ENCODE measurements around the gene C1orf74.

Gene C1orf74

GRCh38 chr1:209772126-209772525 is 12.2 kb downstream of the C1orf74 start:
- no peak for ATAC-seq
- TF ChIP-seq RARB (CRISPR knock-in tag; IDR thresholded peaks at IDR 0.05) (no peak), ZNF70 (CRISPR knock-in tag; IDR thresholded peaks at IDR 0.05) (no peak), TOX (CRISPR knock-in tag; IDR thresholded peaks at IDR 0.05; ENCODE audit: borderline replicate concordance) (no peak), ZC3H10 (CRISPR knock-in tag; IDR thresholded peaks at IDR 0.05) (no peak), POU6F1 (CRISPR knock-in tag; IDR thresholded peaks at IDR 0.05; ENCODE audit: borderline replicate concordance, low read depth) (no peak), SNAI2 (CRISPR knock-in tag; IDR thresholded peaks at IDR 0.05) (no peak), ZNF565 (CRISPR knock-in tag; conservative IDR thresholded peaks at IDR 0.05; ENCODE audit: low read depth) (no peak), OSR1 (CRISPR knock-in tag; IDR thresholded peaks at IDR 0.05) (no peak), ZNF8 (CRISPR knock-in tag; IDR thresholded peaks at IDR 0.05) (no peak), ZFP30 (CRISPR knock-in tag; IDR thresholded peaks at IDR 0.05) (no peak), CSRNP3 (CRISPR knock-in tag; IDR thresholded peaks at IDR 0.05) (no peak), ZFP3 (CRISPR knock-in tag; IDR thresholded peaks at IDR 0.05) (no peak), PPARA (CRISPR knock-in tag; IDR thresholded peaks at IDR 0.05; ENCODE audit: borderline replicate concordance) (no peak), GLIS3 (CRISPR knock-in tag; IDR thresholded peaks at IDR 0.05) (no peak)
- TF ChIP-seq, protein P1, sequence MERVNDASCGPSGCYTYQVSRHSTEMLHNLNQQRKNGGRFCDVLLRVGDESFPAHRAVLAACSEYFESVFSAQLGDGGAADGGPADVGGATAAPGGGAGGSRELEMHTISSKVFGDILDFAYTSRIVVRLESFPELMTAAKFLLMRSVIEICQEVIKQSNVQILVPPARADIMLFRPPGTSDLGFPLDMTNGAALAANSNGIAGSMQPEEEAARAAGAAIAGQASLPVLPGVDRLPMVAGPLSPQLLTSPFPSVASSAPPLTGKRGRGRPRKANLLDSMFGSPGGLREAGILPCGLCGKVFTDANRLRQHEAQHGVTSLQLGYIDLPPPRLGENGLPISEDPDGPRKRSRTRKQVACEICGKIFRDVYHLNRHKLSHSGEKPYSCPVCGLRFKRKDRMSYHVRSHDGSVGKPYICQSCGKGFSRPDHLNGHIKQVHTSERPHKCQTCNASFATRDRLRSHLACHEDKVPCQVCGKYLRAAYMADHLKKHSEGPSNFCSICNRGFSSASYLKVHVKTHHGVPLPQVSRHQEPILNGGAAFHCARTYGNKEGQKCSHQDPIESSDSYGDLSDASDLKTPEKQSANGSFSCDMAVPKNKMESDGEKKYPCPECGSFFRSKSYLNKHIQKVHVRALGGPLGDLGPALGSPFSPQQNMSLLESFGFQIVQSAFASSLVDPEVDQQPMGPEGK (CRISPR knock-in tag; IDR thresholded peaks at IDR 0.05; ENCODE audit: borderline replicate concordance): no peak

GRCh38 chr1:209770636-209771415 is 13.5 kb downstream of the C1orf74 start:
- no peak for ATAC-seq
- TF ChIP-seq SNAI2 (CRISPR knock-in tag; IDR thresholded peaks at IDR 0.05): no peak
- TF ChIP-seq ARNTL (CRISPR knock-in tag; IDR thresholded peaks at IDR 0.05; ENCODE audit: borderline replicate concordance, low read depth): no peak
- no peak for TF ChIP-seq PPARA (CRISPR knock-in tag; IDR thresholded peaks at IDR 0.05; ENCODE audit: borderline replicate concordance)
- TF ChIP-seq ZFP3 (CRISPR knock-in tag; IDR thresholded peaks at IDR 0.05): no peak
- TF ChIP-seq RARB (CRISPR knock-in tag; IDR thresholded peaks at IDR 0.05): no peak
- no peak for TF ChIP-seq ZNF8 (CRISPR knock-in tag; IDR thresholded peaks at IDR 0.05)
- TF ChIP-seq ZC3H10 (CRISPR knock-in tag; IDR thresholded peaks at IDR 0.05): no peak
- TF ChIP-seq POU6F1 (CRISPR knock-in tag; IDR thresholded peaks at IDR 0.05; ENCODE audit: borderline replicate concordance, low read depth): no peak
- no peak for TF ChIP-seq CREB5 (CRISPR knock-in tag; IDR thresholded peaks at IDR 0.05; ENCODE audit: low read depth)
- TF ChIP-seq TCF4 (CRISPR knock-in tag; IDR thresholded peaks at IDR 0.05; ENCODE audit: borderline replicate concordance): no peak
- TF ChIP-seq ESRRG (CRISPR knock-in tag; IDR thresholded peaks at IDR 0.05): no peak
- TF ChIP-seq, protein P2, sequence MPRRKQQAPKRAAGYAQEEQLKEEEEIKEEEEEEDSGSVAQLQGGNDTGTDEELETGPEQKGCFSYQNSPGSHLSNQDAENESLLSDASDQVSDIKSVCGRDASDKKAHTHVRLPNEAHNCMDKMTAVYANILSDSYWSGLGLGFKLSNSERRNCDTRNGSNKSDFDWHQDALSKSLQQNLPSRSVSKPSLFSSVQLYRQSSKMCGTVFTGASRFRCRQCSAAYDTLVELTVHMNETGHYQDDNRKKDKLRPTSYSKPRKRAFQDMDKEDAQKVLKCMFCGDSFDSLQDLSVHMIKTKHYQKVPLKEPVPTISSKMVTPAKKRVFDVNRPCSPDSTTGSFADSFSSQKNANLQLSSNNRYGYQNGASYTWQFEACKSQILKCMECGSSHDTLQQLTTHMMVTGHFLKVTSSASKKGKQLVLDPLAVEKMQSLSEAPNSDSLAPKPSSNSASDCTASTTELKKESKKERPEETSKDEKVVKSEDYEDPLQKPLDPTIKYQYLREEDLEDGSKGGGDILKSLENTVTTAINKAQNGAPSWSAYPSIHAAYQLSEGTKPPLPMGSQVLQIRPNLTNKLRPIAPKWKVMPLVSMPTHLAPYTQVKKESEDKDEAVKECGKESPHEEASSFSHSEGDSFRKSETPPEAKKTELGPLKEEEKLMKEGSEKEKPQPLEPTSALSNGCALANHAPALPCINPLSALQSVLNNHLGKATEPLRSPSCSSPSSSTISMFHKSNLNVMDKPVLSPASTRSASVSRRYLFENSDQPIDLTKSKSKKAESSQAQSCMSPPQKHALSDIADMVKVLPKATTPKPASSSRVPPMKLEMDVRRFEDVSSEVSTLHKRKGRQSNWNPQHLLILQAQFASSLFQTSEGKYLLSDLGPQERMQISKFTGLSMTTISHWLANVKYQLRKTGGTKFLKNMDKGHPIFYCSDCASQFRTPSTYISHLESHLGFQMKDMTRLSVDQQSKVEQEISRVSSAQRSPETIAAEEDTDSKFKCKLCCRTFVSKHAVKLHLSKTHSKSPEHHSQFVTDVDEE (CRISPR knock-in tag; IDR thresholded peaks at IDR 0.05): no peak
- TF ChIP-seq, protein P1 (CRISPR knock-in tag; IDR thresholded peaks at IDR 0.05; ENCODE audit: borderline replicate concordance): no peak
- no peak for TF ChIP-seq ISL1 (CRISPR knock-in tag; IDR thresholded peaks at IDR 0.05)
- no peak for TF ChIP-seq ZNF70 (CRISPR knock-in tag; IDR thresholded peaks at IDR 0.05)
- TF ChIP-seq BACH2 (CRISPR knock-in tag; IDR thresholded peaks at IDR 0.05; ENCODE audit: borderline replicate concordance): no peak
- no peak for TF ChIP-seq ZNF565 (CRISPR knock-in tag; conservative IDR thresholded peaks at IDR 0.05; ENCODE audit: low read depth)
- no peak for TF ChIP-seq OSR1 (CRISPR knock-in tag; IDR thresholded peaks at IDR 0.05)
- no peak for TF ChIP-seq TOX (CRISPR knock-in tag; IDR thresholded peaks at IDR 0.05; ENCODE audit: borderline replicate concordance)

Data from SK-N-SH treated with all-trans-retinoic acid at 6 μM for 48 hours (cell line).